Measurements from ENCODE around the gene BMP4. TPM values are rescaled to one million over a fixed set of nuclear protein-coding genes. Genes with fewer than 3 reads are reported as not detected.
A peak's percentile ranks its signal among the peaks of the same experiment; 100 is the strongest.

The BMP4 gene
- total RNA-seq, 1 donor: 23.8 TPM

DNA sequence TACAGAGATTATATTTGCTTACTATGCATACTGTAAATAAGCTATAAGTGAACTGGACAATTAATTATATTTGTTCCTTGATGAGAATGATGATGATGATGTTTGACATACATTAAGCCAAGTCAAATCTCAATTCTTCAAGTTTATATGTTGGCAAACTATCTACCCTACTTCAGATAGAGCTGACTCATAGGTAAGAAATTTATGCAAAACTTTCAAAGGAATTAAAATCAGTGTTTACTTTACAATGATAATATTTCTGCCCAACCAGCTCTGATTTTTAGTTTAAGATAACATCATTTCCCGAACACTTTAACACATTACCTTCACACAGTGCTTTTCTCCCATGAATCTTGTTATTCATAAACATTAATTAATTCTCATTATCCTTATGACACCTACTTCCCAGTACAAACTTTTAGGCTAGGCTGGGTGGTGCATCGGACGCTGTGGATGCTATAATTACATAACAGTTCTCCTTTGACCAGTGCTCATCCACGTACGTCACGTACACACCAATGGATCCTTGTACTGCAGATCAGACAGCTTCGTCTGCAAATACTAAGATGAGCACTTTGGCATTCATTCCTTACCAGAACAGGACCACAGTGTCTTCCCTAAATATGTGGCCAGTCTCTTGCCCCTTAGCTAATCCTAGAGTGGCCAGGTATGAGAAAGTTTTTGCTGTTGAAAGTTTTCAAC, 18.3 kb downstream of the BMP4 start:
- no peak overlapping the region for H3K4me3 ChIP-seq (ENCODE audit: low read depth, low read length)
- TF ChIP-seq CTCF (IDR thresholded peaks at IDR 0.05; ENCODE audit: insufficient read depth, low read length): no peak
- no peak for DNase-seq (ENCODE audit: low read depth)

DNA sequence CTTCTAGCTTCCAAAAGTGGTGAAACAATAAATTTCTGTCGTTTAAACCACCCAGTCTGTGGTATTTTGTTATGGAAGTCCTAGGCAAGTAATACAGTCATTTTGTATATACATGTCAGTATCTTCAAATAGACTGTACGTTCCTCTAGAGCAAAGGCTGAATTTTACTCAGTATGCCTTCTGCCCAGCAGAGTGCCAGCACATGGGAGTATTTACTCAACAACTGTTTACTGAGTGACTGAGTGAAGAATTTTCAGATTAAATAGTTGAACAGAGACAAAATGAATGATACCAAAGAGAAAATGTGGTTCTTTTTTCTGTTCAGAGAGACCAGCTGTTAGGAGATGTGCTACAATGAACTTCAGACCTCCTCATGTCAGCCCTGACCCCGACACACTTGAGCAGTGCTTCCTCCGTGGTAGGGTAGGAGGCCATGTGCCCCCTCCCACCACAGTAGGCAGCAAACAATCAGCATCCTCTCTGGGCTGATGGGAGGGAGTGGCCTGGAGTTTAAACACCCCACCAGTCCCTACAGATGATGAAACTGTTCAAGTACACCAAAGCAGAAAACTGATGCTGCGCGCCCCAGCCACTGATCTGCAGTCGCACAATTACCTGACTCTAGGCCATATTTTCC, 21.7 kb downstream of the BMP4 start:
- H3K4me3 ChIP-seq (ENCODE audit: low read depth, low read length): no peak overlapping the region
- TF ChIP-seq CTCF (IDR thresholded peaks at IDR 0.05; ENCODE audit: insufficient read depth, low read length): no peak
- DNase-seq (ENCODE audit: low read depth): no peak

GRCh38 chr14:53932966-53933365, 23.7 kb downstream of the BMP4 start:
- DNase-seq (ENCODE audit: low read depth): no peak
- TF ChIP-seq CTCF (IDR thresholded peaks at IDR 0.05; ENCODE audit: insufficient read depth, low read length): no peak
- no peak overlapping the region for H3K4me3 ChIP-seq (ENCODE audit: low read depth, low read length)

DNA sequence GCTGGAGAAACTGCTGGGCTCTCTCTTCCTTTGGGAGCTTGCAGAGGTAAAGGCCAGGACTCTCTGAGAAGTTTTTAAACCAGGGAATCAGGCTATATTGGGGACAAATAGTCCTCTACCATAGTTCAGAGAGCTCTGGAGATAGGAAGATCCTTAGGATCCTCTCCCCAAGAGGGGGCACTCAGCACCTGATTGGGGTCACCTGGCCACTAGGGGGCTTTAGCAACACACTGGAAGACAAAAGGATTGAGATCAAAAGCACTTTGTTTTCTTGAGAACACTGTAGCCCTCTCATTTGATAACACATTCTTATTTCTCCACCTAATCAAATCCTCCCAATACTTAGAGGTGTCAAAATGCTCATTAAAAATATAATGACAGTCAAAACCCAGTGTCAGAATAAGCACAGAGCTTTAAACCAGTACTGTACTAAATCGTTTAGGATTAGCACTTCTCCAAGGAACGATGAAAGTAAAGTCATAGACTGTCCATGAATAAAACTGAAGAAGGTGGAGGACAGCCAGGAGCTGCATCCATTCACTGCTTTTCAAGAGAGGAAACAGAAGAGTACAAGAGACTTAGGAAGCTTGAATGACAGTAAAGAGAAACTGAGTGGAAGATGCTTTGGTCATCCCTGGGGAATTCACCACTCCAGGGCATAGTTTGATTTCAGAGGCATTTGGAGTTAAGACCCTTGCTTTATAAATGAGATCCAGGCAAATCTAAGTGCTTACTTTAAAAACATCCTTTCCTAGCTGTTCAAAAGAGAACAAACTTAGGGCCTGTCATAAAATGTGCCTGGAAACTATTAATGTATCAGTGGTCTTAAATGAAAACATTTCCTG, 26.5 kb downstream of the BMP4 start:
- peak; percentile 40 for TF ChIP-seq CTCF (IDR thresholded peaks at IDR 0.05; ENCODE audit: insufficient read depth, low read length)
- no peak overlapping the region for H3K4me3 ChIP-seq (ENCODE audit: low read depth, low read length)
- no peak for DNase-seq (ENCODE audit: low read depth)

DNA sequence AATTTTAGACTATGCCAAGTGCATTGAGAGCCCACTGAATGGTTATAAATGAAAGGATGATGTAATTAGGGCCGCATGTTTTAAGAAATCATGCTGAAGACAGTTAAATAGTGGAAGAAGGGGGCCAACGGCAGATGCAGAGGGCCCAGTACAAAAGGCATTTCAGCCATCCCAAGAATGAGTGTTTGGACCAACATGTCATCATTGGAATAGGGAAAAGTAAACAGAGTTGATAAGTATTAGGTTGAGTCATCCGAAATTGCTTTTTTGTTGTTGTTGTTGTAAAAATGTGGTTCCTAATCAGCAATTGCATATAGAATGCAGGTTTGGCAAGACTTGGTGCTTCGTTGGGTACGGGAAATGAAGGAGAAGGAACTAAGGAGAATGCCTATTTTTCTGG, 29.5 kb downstream of the BMP4 start:
- DNase-seq (ENCODE audit: low read depth): no peak
- no peak overlapping the region for H3K4me3 ChIP-seq (ENCODE audit: low read depth, low read length)
- no peak for TF ChIP-seq CTCF (IDR thresholded peaks at IDR 0.05; ENCODE audit: insufficient read depth, low read length)

- TF ChIP-seq CTCF (IDR thresholded peaks at IDR 0.05; ENCODE audit: insufficient read depth, low read length): no peak
- DNase-seq (ENCODE audit: low read depth): peak; percentile 52
- H3K4me3 ChIP-seq (ENCODE audit: low read depth, low read length): no peak overlapping the region
These were observed 31.3 kb downstream of the BMP4 start for GRCh38 chr14:53925201-53925766.
